HEK293 (cell line): ENCODE data around the gene RALA.

Source experiments
- CTCF ChIP-seq: fragments of 450-650 bp; formaldehyde crosslinking; IDR thresholded peaks from 2 replicates; pipeline ENCODE4 v1.5.1; 2016; ENCODE audit warnings: missing biosample characterization, missing genetic modification characterization
- MEIS1 ChIP-seq: sonication (generic); formaldehyde crosslinking; IDR thresholded peaks from 2 replicates; pipeline ENCODE4 v1.8.1; 2022; ENCODE audit warnings: missing genetic modification reagents, mild to moderate bottlenecking, borderline replicate concordance
- PRDM10 ChIP-seq: fragments of 450-650 bp; formaldehyde crosslinking; IDR thresholded peaks from 2 replicates; pipeline ENCODE4 v1.5.1; 2016; ENCODE audit warnings: missing biosample characterization, missing genetic modification characterization
- SCRT2 ChIP-seq: fragments of 450-650 bp; formaldehyde crosslinking; IDR thresholded peaks from 2 replicates; pipeline ENCODE4 v1.5.1; 2016; ENCODE audit warnings: missing biosample characterization, missing genetic modification characterization
- ZBTB7A ChIP-seq: fragments of 450-650 bp; formaldehyde crosslinking; IDR thresholded peaks from 2 replicates; pipeline ENCODE4 v1.5.1; 2016; ENCODE audit warnings: low read depth, missing biosample characterization, missing genetic modification characterization
- TF ChIP-seq, protein P1 (sequence below): fragments of 450-650 bp; formaldehyde crosslinking; IDR thresholded peaks from 2 replicates; pipeline ENCODE4 v1.5.1; 2016; ENCODE audit warnings: missing biosample characterization, missing genetic modification characterization, low read depth

- TF ChIP-seq PRDM10 (no peak), CTCF (tag by site-specific recombination) (no peak), SCRT2 (tag by site-specific recombination) (no peak), ZBTB7A (no peak), MEIS1 (CRISPR knock-in tag) (no peak)
- TF ChIP-seq, protein P1, sequence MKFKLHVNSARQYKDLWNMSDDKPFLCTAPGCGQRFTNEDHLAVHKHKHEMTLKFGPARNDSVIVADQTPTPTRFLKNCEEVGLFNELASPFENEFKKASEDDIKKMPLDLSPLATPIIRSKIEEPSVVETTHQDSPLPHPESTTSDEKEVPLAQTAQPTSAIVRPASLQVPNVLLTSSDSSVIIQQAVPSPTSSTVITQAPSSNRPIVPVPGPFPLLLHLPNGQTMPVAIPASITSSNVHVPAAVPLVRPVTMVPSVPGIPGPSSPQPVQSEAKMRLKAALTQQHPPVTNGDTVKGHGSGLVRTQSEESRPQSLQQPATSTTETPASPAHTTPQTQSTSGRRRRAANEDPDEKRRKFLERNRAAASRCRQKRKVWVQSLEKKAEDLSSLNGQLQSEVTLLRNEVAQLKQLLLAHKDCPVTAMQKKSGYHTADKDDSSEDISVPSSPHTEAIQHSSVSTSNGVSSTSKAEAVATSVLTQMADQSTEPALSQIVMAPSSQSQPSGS: no peak
Measured at GRCh38 chr7:39634478-39634805, 11.1 kb downstream of the RALA start.
